HG03039 (cell line): ENCODE data around the gene RETNLB.

ENCODE experiments used
- ATAC-seq: cut with Tn5 transposase; IDR thresholded peaks from one replicate; pipeline ENCODE4 v1.9.1; 2021; ENCODE audit warnings: mild to moderate bottlenecking, moderate library complexity; ENCODE audit not compliant: unreplicated experiment

The RETNLB gene

GRCh38 chr3:108757404-108757982 is at the start of gene RETNLB:
RETNLB (minus strand) TSS chr3:108757410; CDS start chr3:108757185, 225 bp downstream.
- no peak for ATAC-seq

- ATAC-seq = no peak
Observed at GRCh38 chr3:108806316-108806715, 49.1 kb upstream of the RETNLB start.

GRCh38 chr3:108804966-108805365 is 47.8 kb upstream of the RETNLB start:
- no peak for ATAC-seq

GRCh38 chr3:108804437-108804836 is 47.2 kb upstream of the RETNLB start:
- no peak for ATAC-seq

- no peak for ATAC-seq
Observed at GRCh38 chr3:108791473-108791872, 34.3 kb upstream of the RETNLB start.

- ATAC-seq = no peak
Observed at GRCh38 chr3:108780235-108780634, 23.0 kb upstream of the RETNLB start.

- ATAC-seq = no peak
Observed at GRCh38 chr3:108779496-108779895, 22.3 kb upstream of the RETNLB start.

GRCh38 chr3:108775649-108776048 is 18.4 kb upstream of the RETNLB start:
- ATAC-seq = no peak

- ATAC-seq = no peak
Observed at GRCh38 chr3:108767253-108767652, 10.0 kb upstream of the RETNLB start.

GRCh38 chr3:108755686-108756085 is 1.5 kb downstream of the RETNLB start:
- ATAC-seq = no peak

- ATAC-seq = no peak
Observed at GRCh38 chr3:108744762-108745161, 12.4 kb downstream of the RETNLB start.

GRCh38 chr3:108742929-108743328 is 14.3 kb downstream of the RETNLB start:
- no peak for ATAC-seq

- ATAC-seq = no peak
Observed at GRCh38 chr3:108736821-108737220, 20.4 kb downstream of the RETNLB start.

- no peak for ATAC-seq
Observed at GRCh38 chr3:108728934-108729333, 28.3 kb downstream of the RETNLB start.

- no peak for ATAC-seq
Observed at GRCh38 chr3:108728105-108728504, 29.1 kb downstream of the RETNLB start.

GRCh38 chr3:108724101-108724500 is 33.1 kb downstream of the RETNLB start:
- ATAC-seq = no peak

GRCh38 chr3:108722724-108723123 is 34.5 kb downstream of the RETNLB start:
- no peak for ATAC-seq

- no peak for ATAC-seq
Observed at GRCh38 chr3:108719178-108719806, 37.9 kb downstream of the RETNLB start.

GRCh38 chr3:108718454-108718853 is 38.8 kb downstream of the RETNLB start:
- ATAC-seq = no peak

GRCh38 chr3:108713816-108714215 is 43.4 kb downstream of the RETNLB start:
- no peak for ATAC-seq

GRCh38 chr3:108713009-108713516 is 44.1 kb downstream of the RETNLB start:
- no peak for ATAC-seq
